22Rv1 (cell line): Measurements from ENCODE around the gene MYLIP.

Experiments
- ZFX ChIP-seq: fragments of 450-650 bp; IDR thresholded peaks from 2 replicates; pipeline ENCODE4 v1.6.1; 2017; ENCODE audit warnings: antibody characterized with exemption, borderline replicate concordance
- TF ChIP-seq, protein P1 (sequence below): fragments of 450-650 bp; IDR thresholded peaks from 2 replicates; pipeline ENCODE4 v1.5.1; 2017; ENCODE audit warnings: mild to moderate bottlenecking

DNA sequence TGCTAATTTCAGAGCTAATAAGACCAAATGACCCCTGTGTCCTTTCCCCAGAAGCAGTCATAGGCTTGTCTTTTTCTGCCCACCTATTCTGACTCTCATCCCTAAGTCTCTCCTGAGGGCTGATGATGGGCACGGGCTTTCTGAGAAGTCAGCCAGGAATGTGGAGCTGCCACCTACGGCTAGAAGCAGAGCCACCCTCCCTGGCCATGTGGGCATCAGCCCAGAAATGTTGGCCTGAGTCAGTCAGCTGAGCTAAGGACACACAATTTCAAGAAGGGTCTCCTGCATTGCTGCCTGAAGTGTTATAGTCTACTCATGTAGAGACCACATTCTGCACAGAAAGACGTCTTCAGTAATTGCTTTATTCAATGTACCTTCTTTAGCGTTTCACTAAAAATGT lies 17.1 kb downstream of the MYLIP start:
- TF ChIP-seq, protein P1, sequence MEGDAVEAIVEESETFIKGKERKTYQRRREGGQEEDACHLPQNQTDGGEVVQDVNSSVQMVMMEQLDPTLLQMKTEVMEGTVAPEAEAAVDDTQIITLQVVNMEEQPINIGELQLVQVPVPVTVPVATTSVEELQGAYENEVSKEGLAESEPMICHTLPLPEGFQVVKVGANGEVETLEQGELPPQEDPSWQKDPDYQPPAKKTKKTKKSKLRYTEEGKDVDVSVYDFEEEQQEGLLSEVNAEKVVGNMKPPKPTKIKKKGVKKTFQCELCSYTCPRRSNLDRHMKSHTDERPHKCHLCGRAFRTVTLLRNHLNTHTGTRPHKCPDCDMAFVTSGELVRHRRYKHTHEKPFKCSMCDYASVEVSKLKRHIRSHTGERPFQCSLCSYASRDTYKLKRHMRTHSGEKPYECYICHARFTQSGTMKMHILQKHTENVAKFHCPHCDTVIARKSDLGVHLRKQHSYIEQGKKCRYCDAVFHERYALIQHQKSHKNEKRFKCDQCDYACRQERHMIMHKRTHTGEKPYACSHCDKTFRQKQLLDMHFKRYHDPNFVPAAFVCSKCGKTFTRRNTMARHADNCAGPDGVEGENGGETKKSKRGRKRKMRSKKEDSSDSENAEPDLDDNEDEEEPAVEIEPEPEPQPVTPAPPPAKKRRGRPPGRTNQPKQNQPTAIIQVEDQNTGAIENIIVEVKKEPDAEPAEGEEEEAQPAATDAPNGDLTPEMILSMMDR = no peak
- no peak for TF ChIP-seq ZFX
